ENCODE data around the gene LSM3.
A peak's percentile ranks its signal among the peaks of the same experiment; 100 is the strongest.

The LSM3 gene

GRCh38 chr3:14132120-14132519 lies 46.5 kb upstream of the LSM3 start:
- Mint-ChIP-seq H3K4me3 (no peak overlapping the region), H3K36me3 (ENCODE audit: low read depth) (peaks cover 61% of the 10 kb centered on the region), H3K4me1 (peaks cover 5% of the 10 kb centered on the region), H3K9me3 (no peaks in the 10 kb centered on the region), H3K27me3 (ENCODE audit: low read depth, poor library complexity) (peaks cover 3% of the 10 kb centered on the region), H3K27ac (no peak overlapping the region)
- DNase-seq: no peak
- TF ChIP-seq CTCF (IDR thresholded peaks at IDR 0.05): no peak

GRCh38 chr3:14132689-14133088 lies 45.9 kb upstream of the LSM3 start:
- Mint-ChIP-seq H3K27me3 (ENCODE audit: low read depth, poor library complexity) (peaks cover 3% of the 10 kb centered on the region), H3K27ac (no peak overlapping the region), H3K36me3 (ENCODE audit: low read depth) (peaks cover 57% of the 10 kb centered on the region), H3K4me1 (no peaks in the 10 kb centered on the region), H3K4me3 (no peak overlapping the region), H3K9me3 (no peaks in the 10 kb centered on the region)
- TF ChIP-seq CTCF (IDR thresholded peaks at IDR 0.05): no peak
- no peak for DNase-seq

DNA sequence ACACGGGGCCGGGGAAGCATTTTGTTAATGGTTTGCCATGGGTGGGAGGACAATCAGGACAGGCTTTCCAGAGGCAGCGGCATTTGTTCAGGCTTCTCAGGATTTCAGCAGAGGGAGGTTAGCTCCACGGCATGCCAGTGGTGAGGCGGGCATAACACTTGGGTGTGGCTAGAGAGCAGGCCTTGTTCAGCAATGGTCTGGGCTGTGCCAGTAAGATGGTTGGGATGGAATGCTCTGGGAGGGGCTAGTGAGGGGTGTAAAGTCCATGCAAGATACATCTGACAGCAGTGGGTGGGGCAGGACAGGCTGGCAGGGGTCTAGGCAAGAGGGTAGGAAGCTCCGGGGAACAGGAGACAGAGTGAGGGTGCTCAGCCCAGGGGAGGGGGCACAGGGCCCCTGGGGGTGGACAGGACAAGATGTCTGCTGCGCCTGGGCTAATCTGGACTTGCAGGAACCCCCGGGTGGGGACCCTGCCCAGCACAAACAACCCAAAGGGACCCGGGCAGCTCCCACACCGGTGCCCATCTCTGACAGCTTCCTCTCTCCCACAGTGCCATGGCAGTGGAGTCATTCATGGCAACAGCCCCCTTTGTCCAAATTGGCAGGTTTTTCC lies 45.3 kb upstream of the LSM3 start:
- Mint-ChIP-seq H3K4me1 (no peaks in the 10 kb centered on the region), H3K9me3 (no peaks in the 10 kb centered on the region), H3K36me3 (ENCODE audit: low read depth) (peaks cover 51% of the 10 kb centered on the region), H3K27me3 (ENCODE audit: low read depth, poor library complexity) (peaks cover 3% of the 10 kb centered on the region), H3K4me3 (no peak overlapping the region), H3K27ac (no peak overlapping the region)
- TF ChIP-seq CTCF (IDR thresholded peaks at IDR 0.05): no peak
- no peak for DNase-seq

DNA sequence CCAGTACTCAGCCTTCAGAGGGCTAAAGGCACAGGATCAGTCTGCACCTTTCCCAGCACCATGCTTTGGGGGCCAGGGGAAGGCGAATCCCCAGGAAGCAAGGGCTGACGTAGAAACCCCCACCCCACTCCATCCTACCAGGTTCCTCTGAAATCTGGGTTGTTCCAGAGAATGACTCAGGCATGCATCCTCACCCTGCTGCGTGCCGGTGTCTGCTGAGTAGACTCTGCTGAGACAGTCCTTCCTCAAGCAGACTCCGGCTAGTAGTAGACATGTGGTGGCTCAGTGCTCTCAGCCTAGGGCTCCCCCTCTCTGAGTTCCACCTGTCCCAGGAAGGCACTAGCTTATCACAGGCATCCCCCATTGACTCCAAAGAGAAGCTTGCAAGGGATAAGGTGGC lies 44.7 kb upstream of the LSM3 start:
- Mint-ChIP-seq H3K27me3 (ENCODE audit: low read depth, poor library complexity) (peaks cover 3% of the 10 kb centered on the region), H3K36me3 (ENCODE audit: low read depth) (peaks cover 45% of the 10 kb centered on the region), H3K4me1 (no peaks in the 10 kb centered on the region), H3K27ac (no peak overlapping the region), H3K9me3 (no peaks in the 10 kb centered on the region), H3K4me3 (no peak overlapping the region)
- DNase-seq: no peak
- no peak for TF ChIP-seq CTCF (IDR thresholded peaks at IDR 0.05)

DNA sequence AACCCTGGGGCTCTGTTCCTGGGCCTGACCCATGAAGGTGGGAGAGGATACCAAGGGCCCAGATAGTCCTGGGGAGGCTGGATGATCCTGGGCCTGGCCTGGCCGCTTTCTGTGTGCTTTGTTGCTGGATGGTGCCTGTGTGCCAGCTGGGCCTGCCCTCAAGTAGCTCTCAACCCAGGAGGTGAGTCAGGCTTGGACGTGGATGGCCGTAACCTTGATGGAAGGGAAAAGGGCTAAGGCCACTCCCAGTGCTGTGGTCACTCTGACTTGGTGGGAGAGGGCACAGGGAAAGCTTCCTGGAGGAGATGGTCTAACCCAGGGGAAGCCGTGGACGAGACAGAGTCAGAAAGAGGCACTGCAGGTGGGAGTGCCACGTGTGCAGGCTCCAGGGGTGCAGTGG lies 44.3 kb upstream of the LSM3 start:
- no peak for TF ChIP-seq CTCF (IDR thresholded peaks at IDR 0.05)

GRCh38 chr3:14135581-14135980 lies 43.0 kb upstream of the LSM3 start:
- no peak for DNase-seq
- H3K36me3 Mint-ChIP-seq (ENCODE audit: low read depth): peaks cover 31% of the 10 kb centered on the region
- no peaks in the 10 kb centered on the region for H3K4me1 Mint-ChIP-seq
- H3K27me3 Mint-ChIP-seq (ENCODE audit: low read depth, poor library complexity): peaks cover 3% of the 10 kb centered on the region
- TF ChIP-seq CTCF (IDR thresholded peaks at IDR 0.05): no peak
- H3K27ac Mint-ChIP-seq: no peak overlapping the region
- H3K4me3 Mint-ChIP-seq: no peak overlapping the region
- no peaks in the 10 kb centered on the region for H3K9me3 Mint-ChIP-seq

More for the DNA sequence above, 44.3 kb upstream of the LSM3 start:
- H3K4me1 Mint-ChIP-seq: no peaks in the 10 kb centered on the region
- no peak overlapping the region for H3K4me3 Mint-ChIP-seq
- no peak for DNase-seq
- H3K27me3 Mint-ChIP-seq (ENCODE audit: low read depth, poor library complexity): peaks cover 3% of the 10 kb centered on the region
- H3K36me3 Mint-ChIP-seq (ENCODE audit: low read depth): peaks cover 41% of the 10 kb centered on the region
- no peaks in the 10 kb centered on the region for H3K9me3 Mint-ChIP-seq
- peak overlapping the region; percentile 39 for H3K27ac Mint-ChIP-seq

All from nephron progenitor cell (in vitro differentiated cells).